ENCODE data around the gene DAAM2. TPM values are rescaled to one million over a fixed set of nuclear protein-coding genes. Genes with fewer than 3 reads are reported as not detected.
A peak's percentile ranks its signal among the peaks of the same experiment; 100 is the strongest.

The DAAM2 gene
- total and polyA plus RNA-seq, 12 donors, result 6.0 to 25.9 (median 12.2) TPM

DNA sequence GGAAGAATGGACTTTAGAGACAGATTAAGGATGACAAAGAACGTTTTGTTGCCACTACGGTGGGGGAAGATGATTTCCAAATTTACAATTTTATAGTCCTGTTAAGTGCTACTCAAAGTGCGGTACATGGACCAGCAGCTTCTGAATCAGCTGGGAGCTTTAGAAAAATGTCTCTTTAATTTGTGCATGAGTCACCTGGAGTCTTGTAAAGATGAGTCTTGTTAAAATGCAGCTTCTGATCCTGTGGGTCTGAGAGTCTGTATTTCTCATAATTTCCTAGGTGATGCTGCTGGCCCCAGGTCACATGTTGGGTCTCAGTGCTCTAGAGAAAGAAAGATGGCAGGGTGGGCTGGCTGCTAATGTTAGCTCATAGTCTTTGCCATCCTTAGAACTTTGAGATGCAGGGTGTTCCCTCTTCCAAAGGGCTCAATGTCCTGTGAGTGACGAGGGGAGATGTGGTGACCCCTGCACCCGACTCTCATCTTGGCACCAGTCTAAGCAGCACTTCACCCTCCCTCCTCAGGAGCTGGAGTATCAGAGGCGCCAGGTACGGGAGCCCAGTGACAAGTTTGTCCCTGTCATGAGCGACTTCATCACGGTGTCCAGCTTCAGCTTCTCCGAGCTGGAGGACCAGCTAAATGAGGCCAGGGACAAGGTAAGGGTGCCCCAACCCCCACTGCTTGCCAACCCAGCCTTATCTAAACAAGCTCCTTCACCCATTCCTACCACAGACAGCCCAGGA is 107.5 kb downstream of the DAAM2 start:
- Histone ChIP-seq H3K27ac (no peak overlapping the region), H3K36me3 (peaks cover 0 to 86% (median 0%) of the 10 kb centered on the region in 9 donors), H3K4me1 (no peaks in the 10 kb centered on the region), H3K27me3 (no peaks in the 10 kb centered on the region), H3K9me3 (no peaks in the 10 kb centered on the region), H3K4me3 (no peak overlapping the region)
- 84 to 86% methylated on average over 10 of the region's 10 CpGs for WGBS, 2 donors
- TF ChIP-seq, protein P1, sequence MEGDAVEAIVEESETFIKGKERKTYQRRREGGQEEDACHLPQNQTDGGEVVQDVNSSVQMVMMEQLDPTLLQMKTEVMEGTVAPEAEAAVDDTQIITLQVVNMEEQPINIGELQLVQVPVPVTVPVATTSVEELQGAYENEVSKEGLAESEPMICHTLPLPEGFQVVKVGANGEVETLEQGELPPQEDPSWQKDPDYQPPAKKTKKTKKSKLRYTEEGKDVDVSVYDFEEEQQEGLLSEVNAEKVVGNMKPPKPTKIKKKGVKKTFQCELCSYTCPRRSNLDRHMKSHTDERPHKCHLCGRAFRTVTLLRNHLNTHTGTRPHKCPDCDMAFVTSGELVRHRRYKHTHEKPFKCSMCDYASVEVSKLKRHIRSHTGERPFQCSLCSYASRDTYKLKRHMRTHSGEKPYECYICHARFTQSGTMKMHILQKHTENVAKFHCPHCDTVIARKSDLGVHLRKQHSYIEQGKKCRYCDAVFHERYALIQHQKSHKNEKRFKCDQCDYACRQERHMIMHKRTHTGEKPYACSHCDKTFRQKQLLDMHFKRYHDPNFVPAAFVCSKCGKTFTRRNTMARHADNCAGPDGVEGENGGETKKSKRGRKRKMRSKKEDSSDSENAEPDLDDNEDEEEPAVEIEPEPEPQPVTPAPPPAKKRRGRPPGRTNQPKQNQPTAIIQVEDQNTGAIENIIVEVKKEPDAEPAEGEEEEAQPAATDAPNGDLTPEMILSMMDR (IDR thresholded peaks at IDR 0.05), result no peak
- no peak for DNase-seq
- intact Hi-C loops (cut with DNase I), result loop anchor here in 1 of 10 donors (10.0 kb wide), 1 partner anchor 525 kb away; no protein-coding TSS in a partner anchor
- no peak for ATAC-seq

DNA sequence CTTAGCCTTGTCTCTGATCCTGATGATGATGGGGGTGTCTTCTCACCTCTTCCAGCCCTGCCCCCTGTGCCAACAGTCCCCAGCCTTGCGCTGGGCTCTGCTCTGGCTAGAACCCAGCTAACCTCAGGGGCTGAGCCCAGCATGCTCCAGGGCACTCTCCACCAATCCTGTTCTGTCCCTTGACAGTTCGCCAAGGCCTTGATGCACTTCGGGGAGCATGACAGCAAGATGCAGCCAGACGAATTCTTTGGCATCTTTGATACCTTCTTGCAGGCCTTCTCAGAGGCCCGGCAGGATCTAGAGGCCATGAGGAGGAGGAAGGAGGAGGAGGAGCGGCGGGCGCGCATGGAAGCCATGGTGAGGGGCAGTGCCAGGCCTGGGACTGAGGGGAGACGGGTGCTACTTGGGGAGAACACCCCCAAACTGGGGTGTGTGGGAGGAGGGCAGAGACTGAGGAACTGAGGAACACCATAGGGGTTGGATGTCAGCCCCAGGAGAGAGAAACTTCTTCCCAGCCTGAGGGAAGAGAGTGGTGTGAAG is 109.0 kb downstream of the DAAM2 start:
- Histone ChIP-seq H3K9me3 (no peaks in the 10 kb centered on the region), H3K4me3 (no peak overlapping the region), H3K4me1 (no peaks in the 10 kb centered on the region), H3K27me3 (no peaks in the 10 kb centered on the region), H3K36me3 (peaks cover 0 to 89% (median 0%) of the 10 kb centered on the region in 9 donors), H3K27ac (no peak overlapping the region)
- TF ChIP-seq, protein P1 (IDR thresholded peaks at IDR 0.05), result no peak
- WGBS, 2 donors, result 82 to 85% methylated on average over 10 of the region's 10 CpGs
- ATAC-seq, result no peak
- intact Hi-C loops (cut with DNase I), result no loop called here
- DNase-seq, result no peak

DNA sequence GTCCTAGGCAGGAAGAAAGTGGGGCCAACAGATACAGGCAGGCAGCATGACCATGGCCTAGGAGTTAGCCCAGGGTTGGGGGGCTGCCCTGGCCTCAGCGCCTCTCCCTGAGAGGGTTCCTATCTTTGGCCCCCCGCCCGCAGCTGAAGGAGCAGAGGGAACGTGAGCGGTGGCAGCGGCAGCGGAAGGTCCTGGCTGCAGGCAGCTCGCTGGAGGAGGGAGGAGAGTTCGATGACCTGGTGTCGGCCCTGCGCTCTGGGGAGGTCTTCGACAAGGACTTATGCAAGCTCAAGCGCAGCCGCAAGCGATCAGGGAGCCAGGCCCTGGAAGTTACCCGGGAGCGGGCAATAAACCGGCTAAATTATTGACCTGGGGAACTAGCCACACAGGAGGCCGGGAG is 109.5 kb downstream of the DAAM2 start:
- H3K27ac ChIP-seq, result no peak overlapping the region
- H3K4me3 ChIP-seq, result no peak overlapping the region
- no peaks in the 10 kb centered on the region for H3K27me3 ChIP-seq
- DNase-seq, result no peak
- intact Hi-C loops (cut with DNase I), result no loop called here
- ATAC-seq, result peak in 2 of 8 donors; percentile 5 to 18
- 80 to 83% methylated on average over 19 of the region's 19 CpGs for WGBS, 2 donors
- H3K4me1 ChIP-seq, result no peaks in the 10 kb centered on the region
- peaks cover 0 to 91% (median 0%) of the 10 kb centered on the region in 9 donors for H3K36me3 ChIP-seq
- H3K9me3 ChIP-seq, result no peaks in the 10 kb centered on the region
- TF ChIP-seq, protein P1 (IDR thresholded peaks at IDR 0.05), result no peak

DNA sequence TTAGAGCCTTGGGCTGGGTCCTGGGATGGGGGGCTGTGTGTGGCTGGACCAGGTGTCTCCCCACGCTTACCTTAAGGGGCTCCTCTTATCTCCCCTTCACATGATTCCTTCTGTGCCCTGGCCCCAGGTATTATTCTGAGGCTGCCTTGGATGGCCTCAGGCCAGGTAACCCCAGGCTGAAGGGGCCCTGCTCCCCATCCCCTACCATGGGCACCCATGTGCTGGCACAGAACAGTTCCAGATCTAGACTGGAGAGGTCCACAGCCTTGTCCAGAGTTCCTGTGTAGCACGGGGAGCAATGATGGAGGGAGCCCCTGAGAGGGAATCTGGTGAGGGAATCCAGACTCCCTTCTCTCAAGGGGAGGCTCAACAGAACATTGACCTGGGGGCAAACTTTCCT is 110.0 kb downstream of the DAAM2 start:
- TF ChIP-seq, protein P1 (IDR thresholded peaks at IDR 0.05), result no peak
- ATAC-seq (peak in 2 of 8 donors; percentile 3 to 28), DNase-seq (no peak)
- Histone ChIP-seq H3K36me3 (peaks cover 0 to 89% (median 0%) of the 10 kb centered on the region in 9 donors), H3K4me1 (no peaks in the 10 kb centered on the region), H3K27me3 (no peaks in the 10 kb centered on the region), H3K9me3 (no peaks in the 10 kb centered on the region), H3K27ac (no peak overlapping the region), H3K4me3 (no peak overlapping the region)
- intact Hi-C loops (cut with DNase I), result no loop called here
- 81 to 98% methylated on average over 2 of the region's 2 CpGs for WGBS, 2 donors
